ENCODE results near the gene CCDC78. TPM values are rescaled to one million over a fixed set of nuclear protein-coding genes. Genes with fewer than 3 reads are reported as not detected.

CCDC78 gene
- total RNA-seq, 1 donor from 2014 or later: 0.50 TPM

GRCh38 chr16:741986-742629, 15.9 kb upstream of the CCDC78 start:
- no peak for DNase-seq
- ATAC-seq: no peak
- intact Hi-C loops (cut with micrococcal nuclease): no loop called here

- peak; percentile 95 for ATAC-seq
- intact Hi-C loops (cut with micrococcal nuclease): no loop called here
- peak; percentile 94 for DNase-seq
Observed at GRCh38 chr16:740764-741505, 14.7 kb upstream of the CCDC78 start, which contains the start of gene CIAO3. Gene CIAO3, minus strand, starts transcription at chr16:740997. Its CDS starts 12 bp downstream, at chr16:740985.

- DNase-seq: no peak
- intact Hi-C loops (cut with micrococcal nuclease): no loop called here
- ATAC-seq: peak; percentile 34
Observed at GRCh38 chr16:740459-740763, 14.2 kb upstream of the CCDC78 start.

- intact Hi-C loops (cut with micrococcal nuclease): no loop called here
- DNase-seq: no peak
- ATAC-seq: peak; percentile 2
Observed at GRCh38 chr16:739560-740458, 13.6 kb upstream of the CCDC78 start.

- intact Hi-C loops (cut with micrococcal nuclease): no loop called here
- no peak for ATAC-seq
- DNase-seq: no peak
Observed at GRCh38 chr16:736936-737481, 10.8 kb upstream of the CCDC78 start.

- ATAC-seq: no peak
- intact Hi-C loops (cut with micrococcal nuclease): no loop called here
- DNase-seq: no peak
Observed at GRCh38 chr16:735982-736453, 9.8 kb upstream of the CCDC78 start.

GRCh38 chr16:734981-735881, 9.0 kb upstream of the CCDC78 start:
- intact Hi-C loops (cut with micrococcal nuclease): no loop called here
- DNase-seq (no peak), ATAC-seq (no peak)

GRCh38 chr16:734208-734980, 8.2 kb upstream of the CCDC78 start:
- no peak for DNase-seq
- ATAC-seq: no peak
- intact Hi-C loops (cut with micrococcal nuclease): no loop called here

GRCh38 chr16:733382-734207, 7.4 kb upstream of the CCDC78 start:
- DNase-seq (no peak), ATAC-seq (no peak)
- intact Hi-C loops (cut with micrococcal nuclease): no loop called here

- intact Hi-C loops (cut with micrococcal nuclease): no loop called here
- no peak for ATAC-seq
- DNase-seq: no peak
Observed at GRCh38 chr16:732936-733335, 6.7 kb upstream of the CCDC78 start.

GRCh38 chr16:732332-732731, 6.1 kb upstream of the CCDC78 start:
- DNase-seq: no peak
- intact Hi-C loops (cut with micrococcal nuclease): no loop called here
- ATAC-seq: no peak

GRCh38 chr16:730666-731509, 4.6 kb upstream of the CCDC78 start:
- DNase-seq: no peak
- no peak for ATAC-seq
- intact Hi-C loops (cut with micrococcal nuclease): no loop called here

GRCh38 chr16:729768-730665, 3.8 kb upstream of the CCDC78 start:
- intact Hi-C loops (cut with micrococcal nuclease): no loop called here
- no peak for DNase-seq
- no peak for ATAC-seq

GRCh38 chr16:728890-729744, 2.9 kb upstream of the CCDC78 start:
- no peak for DNase-seq
- intact Hi-C loops (cut with micrococcal nuclease): no loop called here
- ATAC-seq: no peak
